ENCODE results near the gene LSR.
"Not testable (repeated sequence)": the region's sequence is repeated elsewhere in the genome, so short reads cannot be mapped to it uniquely, and the experiment has no call there.

DNA sequence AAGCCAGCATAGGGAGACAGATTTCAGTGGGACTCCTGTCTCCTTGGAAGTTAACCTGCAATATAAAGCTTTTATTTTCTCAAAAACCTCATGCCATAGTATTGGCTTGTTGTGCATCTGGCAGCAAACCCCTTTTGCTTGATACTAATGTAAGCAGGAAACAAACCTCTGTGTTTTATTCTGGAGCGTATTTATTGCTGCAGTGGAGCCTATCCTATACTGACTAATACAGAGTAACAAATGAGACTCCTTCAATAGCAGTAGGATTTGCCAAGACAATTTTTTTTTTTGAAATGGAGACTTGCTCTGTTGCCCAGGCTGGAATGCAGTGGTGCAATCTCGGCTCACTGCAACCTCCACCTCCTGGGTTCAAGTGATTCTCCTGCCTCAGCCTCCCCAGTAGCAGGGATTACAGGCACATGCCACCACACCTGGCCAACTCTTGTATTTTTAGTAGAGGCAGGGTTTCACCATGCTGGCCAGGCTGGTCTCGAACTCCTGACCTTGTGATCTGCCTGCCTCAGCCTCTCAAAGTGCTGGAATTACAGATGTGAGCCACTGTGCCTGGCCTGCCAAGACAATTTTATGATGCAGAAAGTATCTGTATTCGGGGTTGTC is 27.7 kb upstream of the LSR start:
- not testable (repeated sequence) for TF ChIP-seq POLR2A, POLR2AphosphoS5 (IDR thresholded peaks at IDR 0.05)
- TF ChIP-seq, protein P1, sequence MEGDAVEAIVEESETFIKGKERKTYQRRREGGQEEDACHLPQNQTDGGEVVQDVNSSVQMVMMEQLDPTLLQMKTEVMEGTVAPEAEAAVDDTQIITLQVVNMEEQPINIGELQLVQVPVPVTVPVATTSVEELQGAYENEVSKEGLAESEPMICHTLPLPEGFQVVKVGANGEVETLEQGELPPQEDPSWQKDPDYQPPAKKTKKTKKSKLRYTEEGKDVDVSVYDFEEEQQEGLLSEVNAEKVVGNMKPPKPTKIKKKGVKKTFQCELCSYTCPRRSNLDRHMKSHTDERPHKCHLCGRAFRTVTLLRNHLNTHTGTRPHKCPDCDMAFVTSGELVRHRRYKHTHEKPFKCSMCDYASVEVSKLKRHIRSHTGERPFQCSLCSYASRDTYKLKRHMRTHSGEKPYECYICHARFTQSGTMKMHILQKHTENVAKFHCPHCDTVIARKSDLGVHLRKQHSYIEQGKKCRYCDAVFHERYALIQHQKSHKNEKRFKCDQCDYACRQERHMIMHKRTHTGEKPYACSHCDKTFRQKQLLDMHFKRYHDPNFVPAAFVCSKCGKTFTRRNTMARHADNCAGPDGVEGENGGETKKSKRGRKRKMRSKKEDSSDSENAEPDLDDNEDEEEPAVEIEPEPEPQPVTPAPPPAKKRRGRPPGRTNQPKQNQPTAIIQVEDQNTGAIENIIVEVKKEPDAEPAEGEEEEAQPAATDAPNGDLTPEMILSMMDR (IDR thresholded peaks at IDR 0.05), result not testable (repeated sequence)

Data from prostate gland (tissue), 2 donors.